ENCODE results near the gene RENBP.

Gene RENBP

DNA sequence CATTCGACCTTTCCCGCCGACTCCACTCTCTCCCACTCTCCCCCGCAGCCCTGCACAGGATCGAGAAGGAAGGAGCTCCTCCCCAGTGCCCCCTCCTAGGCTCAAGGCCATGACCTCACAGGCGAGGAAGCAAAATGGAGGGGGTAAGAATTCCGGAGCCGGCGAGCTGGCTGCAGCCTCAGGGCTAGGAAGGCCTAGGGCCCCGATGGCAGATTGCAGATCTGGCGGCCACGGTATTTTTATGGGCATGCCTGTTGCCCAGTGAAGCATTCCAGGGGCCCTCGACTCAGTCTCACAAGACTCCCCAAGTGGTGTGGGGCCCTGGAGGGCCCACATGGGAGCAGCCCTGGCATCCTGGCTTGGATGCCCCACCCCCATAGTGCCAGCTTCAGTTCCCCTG, 57.5 kb downstream of the RENBP start:
- peaks cover 15% of the 10 kb centered on the region for H3K4me1 ChIP-seq

GRCh38 chrX:153885968-153886903, 58.2 kb downstream of the RENBP start, which contains the start of gene L1CAM:
TSS of gene L1CAM (minus strand) at chrX:153886173. CDS start at chrX:153875836, 10,337 bp downstream.
- no peak for TF ChIP-seq CTCF (IDR thresholded peaks at IDR 0.05; ENCODE audit: low read depth, low read length)
- peaks cover 4% of the 10 kb centered on the region; the same call in 1 of the 2 replicates for H3K36me3 ChIP-seq
- DNase-seq = peak; percentile 62
- no peaks in the 10 kb centered on the region for H3K27me3 ChIP-seq
- peak within 1 kb of the TSS; percentile 75 for H3K4me3 ChIP-seq (ENCODE audit: low read depth, low read length)
- no peaks in the 10 kb centered on the region for H3K9me3 ChIP-seq
- peaks cover 21% of the 10 kb centered on the region for H3K4me1 ChIP-seq

More for the DNA sequence above, 57.5 kb downstream of the RENBP start:
- no peaks in the 10 kb centered on the region for H3K27me3 ChIP-seq
- DNase-seq = peak; percentile 12
- no peak for TF ChIP-seq CTCF (IDR thresholded peaks at IDR 0.05; ENCODE audit: low read depth, low read length)
- H3K4me3 ChIP-seq (ENCODE audit: low read depth, low read length) = no peak overlapping the region
- peaks cover 3% of the 10 kb centered on the region; the same call in 1 of the 2 replicates for H3K36me3 ChIP-seq
- H3K9me3 ChIP-seq = no peaks in the 10 kb centered on the region
